Transverse colon (tissue), 4 donors: ENCODE results near the gene PPIG. TPM values are rescaled to one million over a fixed set of nuclear protein-coding genes. Genes with fewer than 3 reads are reported as not detected.

Experiments
- DNase-seq: peaks from one replicate; pipeline ENCODE4 v3.0.0-alpha.2; 2019
- H3K27ac ChIP-seq, 4 donors: fragments of 200-600 bp; sonication (generic); 2 replicates each; pipeline ENCODE4 v1.5.1; 2016 to 2018; ENCODE audit warnings: inconsistent platforms in 4 of 4
- H3K27me3 ChIP-seq: fragments of 200-600 bp; sonication (generic); 2 replicates; pipeline ENCODE4 v1.5.1; 2017; ENCODE audit warnings: inconsistent platforms
- H3K36me3 ChIP-seq, 4 donors: fragments of 200-600 bp; sonication (generic); 2 replicates each; pipeline ENCODE4 v1.5.1; 2017 to 2019; ENCODE audit warnings: inconsistent platforms in 4 of 4
- H3K4me1 ChIP-seq, 4 donors: fragments of 200-600 bp; sonication (generic); 2 replicates each; pipeline ENCODE4 v1.5.1; 2017 to 2020; ENCODE audit warnings: inconsistent platforms in 4 of 4
- H3K4me3 ChIP-seq, 4 donors: fragments of 200-600 bp; sonication (generic); 1 replicate in 1 of 4; 2 replicates in 3 of 4; pipeline versions ENCODE4 v1.5.1 to v1.6.1; 2017 to 2019; ENCODE audit warnings: inconsistent platforms in 4 of 4
- H3K9me3 ChIP-seq, 2 donors: fragments of 200-600 bp; sonication (generic); 2 replicates each; pipeline ENCODE4 v1.5.1; 2017 to 2019; ENCODE audit warnings: inconsistent platforms in 2 of 2
- EP300 ChIP-seq: sonication (generic); formaldehyde crosslinking; IDR thresholded peaks from one replicate; pipeline ENCODE4 v1.6.1; 2017; ENCODE audit warnings: antibody characterized with exemption, low read depth
- POLR2A ChIP-seq: fragments of 450-650 bp; IDR thresholded peaks from one replicate; pipeline ENCODE4 v1.6.1; 2016; ENCODE audit warnings: antibody characterized with exemption, mild to moderate bottlenecking, moderate library complexity
- WGBS, 2 donors: methylation state at CpG; one replicate each; pipeline ENCODE4 v1.1.5; 2018; ENCODE audit warnings: low coverage in 1 of 2; 5-methylcytosine and 5-hydroxymethylcytosine counted together
- in situ Hi-C, 4 donors: fragments of 200-750 bp; cut with MboI; loops; one replicate each; pipeline versions ENCODE4 v1.15.0 to v1.15.1; 2017; ENCODE audit warnings: low sequenced_read_pairs in 3 of 4, low pct_ligation_motif_present in 1 of 4, low pct_unique_long_range_greater_than_20kb in 1 of 4
- intact Hi-C: fragments of 100-400 bp; cut with DNase I; formaldehyde crosslinking; loops from one replicate; pipeline ENCODE4 v1.15.1; 2023; ENCODE audit warnings: low total_unique reads
- total RNA-seq, 4 donors: library from RNA; depleted of rRNA; stranded (reverse); fragments of >200 nt; gene quantifications; one replicate each; pipeline ENCODE4 v1.1.0, GENCODE V29; 2016

PPIG gene
- total RNA-seq, 4 donors from 2014 or later = 25.9 to 55.7 (median 44.4) TPM

DNA sequence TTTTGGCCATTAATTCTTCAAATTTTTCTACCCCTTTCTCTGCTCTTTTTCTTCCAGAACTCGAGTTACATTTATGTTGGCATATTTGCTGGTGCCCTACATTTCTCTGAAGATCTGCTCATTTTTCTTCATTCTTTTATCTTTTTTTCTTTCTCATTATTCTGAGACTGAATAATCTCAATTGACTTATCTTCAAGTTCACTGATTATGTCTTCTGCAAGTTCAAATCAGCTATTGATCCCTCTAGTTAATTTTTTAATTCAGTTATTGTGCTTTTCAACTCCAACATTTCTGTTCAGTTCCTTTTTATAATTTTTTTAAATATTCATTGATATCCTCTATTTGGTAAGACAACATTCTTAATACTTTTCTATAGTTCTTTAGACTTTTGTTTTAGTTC is 106.8 kb downstream of the PPIG start:
- Histone ChIP-seq H3K27me3 (no peaks in the 10 kb centered on the region), H3K4me1 (peaks cover 5 to 15% (median 8%) of the 10 kb centered on the region in 4 donors), H3K4me3 (no peak overlapping the region), H3K27ac (no peak overlapping the region), H3K36me3 (no peaks in the 10 kb centered on the region), H3K9me3 (no peaks in the 10 kb centered on the region)
- in situ Hi-C loops (loop anchor here in 1 of 4 donors (10.0 kb wide), 1 partner anchor 106 kb away; the partner anchor contains the start of gene PPIG), intact Hi-C loops (no loop called here)
- TF ChIP-seq EP300 (no peak), POLR2A (no peak)
- WGBS, 2 donors = 73 to 82% methylated on average over 1 of the region's 1 CpG
- DNase-seq = no peak

Other genes with a start within 250 kb of the PPIG start
- not detected for gene LRP2, start 221.8 kb upstream of the PPIG start, total RNA-seq
- 10 to 100 TPM in 1 of 4 donors, 1 to 10 TPM in 3; 1.6 to 12.3 (median 3.2) TPM for gene BBS5, start 104.9 kb upstream of the PPIG start, total RNA-seq
- gene KLHL41, start 74.6 kb upstream of the PPIG start, total RNA-seq = 1 to 10 TPM in 2 of 4 donors, not detected in 2; 1.1 to 3.4 TPM
- gene FASTKD1, start 10.5 kb upstream of the PPIG start, total RNA-seq = 10 to 100 TPM; 19.5 to 77.2 (median 64.7) TPM
- gene CFAP210, start 110.1 kb downstream of the PPIG start, total RNA-seq = not detected
- 10 to 100 TPM in 2 of 4 donors, 1 to 10 TPM in 2; 2.6 to 16.5 (median 7.7) TPM for gene PHOSPHO2, start 110.1 kb downstream of the PPIG start, total RNA-seq
- 10 to 100 TPM in 2 of 4 donors, 1 to 10 TPM in 2; 5.2 to 17.5 (median 10.1) TPM for gene KLHL23, start 149.5 kb downstream of the PPIG start, total RNA-seq
- gene SSB, start 214.5 kb downstream of the PPIG start, total RNA-seq = 10 to 100 TPM; 28.3 to 55.3 (median 30.3) TPM
- 10 to 100 TPM in 3 of 4 donors, not detected in 1; 10.5 to 35.7 (median 34.1) TPM for gene METTL5, start 240.6 kb downstream of the PPIG start, total RNA-seq
- 10 to 100 TPM; 45.2 to 79.0 (median 74.1) TPM for gene UBR3, start 243.1 kb downstream of the PPIG start, total RNA-seq